Hindlimb muscle (tissue), 1 donor: Measurements from ENCODE around the gene CAMTA1. TPM values are rescaled to one million over a fixed set of nuclear protein-coding genes. Genes with fewer than 3 reads are reported as not detected.

Experiments
- DNase-seq: peaks from one replicate; pipeline ENCODE4 v3.0.0-alpha.2; 2013
- polyA plus RNA-seq: library from polyadenylated mRNA; unstranded; fragments of 120-200 nt; gene quantifications from one replicate; pipeline ENCODE4 v1.2.1, GENCODE V29; 2013; ENCODE audit not compliant: insufficient read length

Gene CAMTA1
- polyA plus RNA-seq, 1 donor, result 39.5 TPM

- no peak for DNase-seq
These were observed 449.2 kb downstream of the CAMTA1 start for GRCh38 chr1:7234471-7234755.

- no peak for DNase-seq
These were observed 450.7 kb downstream of the CAMTA1 start for GRCh38 chr1:7235871-7236517.

GRCh38 chr1:7236844-7237515 lies 451.7 kb downstream of the CAMTA1 start:
- no peak for DNase-seq

GRCh38 chr1:7247158-7247557 lies 461.9 kb downstream of the CAMTA1 start:
- DNase-seq, result no peak

- no peak for DNase-seq
These were observed 462.7 kb downstream of the CAMTA1 start for GRCh38 chr1:7247791-7248548.

- no peak for DNase-seq
These were observed 463.4 kb downstream of the CAMTA1 start for GRCh38 chr1:7248549-7249199.

- no peak for DNase-seq
These were observed 464.3 kb downstream of the CAMTA1 start for GRCh38 chr1:7249516-7249915.

GRCh38 chr1:7250176-7250575 lies 464.9 kb downstream of the CAMTA1 start:
- DNase-seq, result no peak

- no peak for DNase-seq
These were observed 465.6 kb downstream of the CAMTA1 start for GRCh38 chr1:7250597-7251453.

- no peak for DNase-seq
These were observed 466.2 kb downstream of the CAMTA1 start for GRCh38 chr1:7251454-7251800.

GRCh38 chr1:7252411-7253117 lies 467.3 kb downstream of the CAMTA1 start:
- no peak for DNase-seq

- no peak for DNase-seq
These were observed 467.8 kb downstream of the CAMTA1 start for GRCh38 chr1:7253118-7253480.

- no peak for DNase-seq
These were observed 468.8 kb downstream of the CAMTA1 start for GRCh38 chr1:7253988-7254587.

- DNase-seq, result no peak
These were observed 470.2 kb downstream of the CAMTA1 start for GRCh38 chr1:7255303-7256058.

- no peak for DNase-seq
These were observed 471.3 kb downstream of the CAMTA1 start for GRCh38 chr1:7256526-7256925.

GRCh38 chr1:7257225-7257624 lies 472.0 kb downstream of the CAMTA1 start:
- no peak for DNase-seq

- DNase-seq, result no peak
These were observed 473.4 kb downstream of the CAMTA1 start for GRCh38 chr1:7258589-7259135.

GRCh38 chr1:7259955-7260354 lies 474.7 kb downstream of the CAMTA1 start:
- DNase-seq, result no peak

GRCh38 chr1:7261490-7261889 lies 476.2 kb downstream of the CAMTA1 start:
- no peak for DNase-seq

GRCh38 chr1:7262611-7263010 lies 477.4 kb downstream of the CAMTA1 start:
- no peak for DNase-seq
